Rectal smooth muscle tissue (tissue), 1 donor: Measurements from ENCODE around the gene TCERG1.

ENCODE experiments used
- H3K27ac ChIP-seq: one replicate; pipeline ENCODE4 v1.7.0; 2013; ENCODE audit warnings: low read depth, low read length, inconsistent platforms
- H3K27me3 ChIP-seq: one replicate; pipeline ENCODE4 v1.7.0; 2013; ENCODE audit warnings: low read length; ENCODE audit not compliant: control insufficient read depth, insufficient read depth
- H3K36me3 ChIP-seq: one replicate; pipeline ENCODE4 v1.7.0; 2013; ENCODE audit warnings: low read length; ENCODE audit not compliant: control insufficient read depth, insufficient read depth
- H3K4me1 ChIP-seq: one replicate; pipeline ENCODE4 v1.7.0; 2013; ENCODE audit warnings: low read length; ENCODE audit not compliant: control insufficient read depth, insufficient read depth
- H3K4me3 ChIP-seq: one replicate; pipeline ENCODE4 v1.7.0; 2013; ENCODE audit warnings: low read length
- H3K9ac ChIP-seq: one replicate; pipeline ENCODE4 v1.7.0; 2013; ENCODE audit warnings: low read length

The TCERG1 gene

GRCh38 chr5:146510559-146511125 is 63.5 kb downstream of the TCERG1 start:
- H3K27ac ChIP-seq: no peak overlapping the region
- H3K9ac ChIP-seq: no peak overlapping the region
- no peaks in the 10 kb centered on the region for H3K27me3 ChIP-seq
- H3K36me3 ChIP-seq: peaks cover 6% of the 10 kb centered on the region
- H3K4me3 ChIP-seq: no peak overlapping the region
- no peaks in the 10 kb centered on the region for H3K4me1 ChIP-seq

- no peaks in the 10 kb centered on the region for H3K27me3 ChIP-seq
- H3K36me3 ChIP-seq: no peaks in the 10 kb centered on the region
- no peak overlapping the region for H3K9ac ChIP-seq
- H3K4me3 ChIP-seq: no peak overlapping the region
- no peaks in the 10 kb centered on the region for H3K4me1 ChIP-seq
- H3K27ac ChIP-seq: no peak overlapping the region
Measured at GRCh38 chr5:146513462-146513861, 66.3 kb downstream of the TCERG1 start.

- no peak overlapping the region for H3K9ac ChIP-seq
- H3K4me3 ChIP-seq: no peak overlapping the region
- H3K4me1 ChIP-seq: no peaks in the 10 kb centered on the region
- H3K36me3 ChIP-seq: no peaks in the 10 kb centered on the region
- H3K27me3 ChIP-seq: no peaks in the 10 kb centered on the region
- H3K27ac ChIP-seq: no peak overlapping the region
Measured at GRCh38 chr5:146514575-146514974, 67.4 kb downstream of the TCERG1 start.

GRCh38 chr5:146515473-146516150 is 68.5 kb downstream of the TCERG1 start:
- H3K4me1 ChIP-seq: no peaks in the 10 kb centered on the region
- no peak overlapping the region for H3K9ac ChIP-seq
- no peak overlapping the region for H3K27ac ChIP-seq
- no peaks in the 10 kb centered on the region for H3K36me3 ChIP-seq
- no peak overlapping the region for H3K4me3 ChIP-seq
- no peaks in the 10 kb centered on the region for H3K27me3 ChIP-seq

GRCh38 chr5:146516151-146516475 is 69.0 kb downstream of the TCERG1 start, which contains the start of gene GPR151:
TSS of gene GPR151 (minus strand) at chr5:146516190. CDS start at chr5:146516113, 77 bp downstream.
- no peaks in the 10 kb centered on the region for H3K36me3 ChIP-seq
- no peaks in the 10 kb centered on the region for H3K4me1 ChIP-seq
- H3K4me3 ChIP-seq: no peak within 1 kb of the TSS
- no peak within 1 kb of the TSS for H3K27ac ChIP-seq
- no peak within 1 kb of the TSS for H3K9ac ChIP-seq
- no peaks in the 10 kb centered on the region for H3K27me3 ChIP-seq

- Histone ChIP-seq H3K9ac (no peak overlapping the region), H3K27ac (no peak overlapping the region), H3K36me3 (no peaks in the 10 kb centered on the region), H3K27me3 (no peaks in the 10 kb centered on the region), H3K4me1 (no peaks in the 10 kb centered on the region), H3K4me3 (no peak overlapping the region)
Measured at GRCh38 chr5:146519554-146519953, 72.4 kb downstream of the TCERG1 start.

- Histone ChIP-seq H3K4me1 (no peaks in the 10 kb centered on the region), H3K27ac (no peak overlapping the region), H3K27me3 (no peaks in the 10 kb centered on the region), H3K4me3 (no peak overlapping the region), H3K36me3 (no peaks in the 10 kb centered on the region), H3K9ac (no peak overlapping the region)
Measured at GRCh38 chr5:146520731-146521130, 73.6 kb downstream of the TCERG1 start.

- no peaks in the 10 kb centered on the region for H3K36me3 ChIP-seq
- H3K4me3 ChIP-seq: no peak overlapping the region
- no peaks in the 10 kb centered on the region for H3K4me1 ChIP-seq
- H3K9ac ChIP-seq: no peak overlapping the region
- H3K27me3 ChIP-seq: no peaks in the 10 kb centered on the region
- H3K27ac ChIP-seq: no peak overlapping the region
Measured at GRCh38 chr5:146521403-146522106, 74.4 kb downstream of the TCERG1 start.

GRCh38 chr5:146523698-146524097 is 76.6 kb downstream of the TCERG1 start:
- no peaks in the 10 kb centered on the region for H3K4me1 ChIP-seq
- no peaks in the 10 kb centered on the region for H3K27me3 ChIP-seq

GRCh38 chr5:146527785-146528184 is 80.7 kb downstream of the TCERG1 start:
- Histone ChIP-seq H3K27me3 (no peaks in the 10 kb centered on the region), H3K36me3 (no peaks in the 10 kb centered on the region), H3K4me1 (no peaks in the 10 kb centered on the region), H3K27ac (no peak overlapping the region), H3K9ac (no peak overlapping the region), H3K4me3 (no peak overlapping the region)

More at GRCh38 chr5:146523698-146524097, 76.6 kb downstream of the TCERG1 start:
- H3K36me3 ChIP-seq: no peaks in the 10 kb centered on the region
- no peak overlapping the region for H3K9ac ChIP-seq
- H3K27ac ChIP-seq: no peak overlapping the region
- H3K4me3 ChIP-seq: no peak overlapping the region

- no peaks in the 10 kb centered on the region for H3K27me3 ChIP-seq
- no peaks in the 10 kb centered on the region for H3K4me1 ChIP-seq
- H3K4me3 ChIP-seq: no peak overlapping the region
- no peaks in the 10 kb centered on the region for H3K36me3 ChIP-seq
- H3K27ac ChIP-seq: no peak overlapping the region
- H3K9ac ChIP-seq: no peak overlapping the region
Measured at GRCh38 chr5:146528236-146528635, 81.1 kb downstream of the TCERG1 start.

GRCh38 chr5:146529984-146530383 is 82.9 kb downstream of the TCERG1 start:
- no peak overlapping the region for H3K9ac ChIP-seq
- no peaks in the 10 kb centered on the region for H3K4me1 ChIP-seq
- H3K27ac ChIP-seq: no peak overlapping the region
- H3K27me3 ChIP-seq: no peaks in the 10 kb centered on the region
- H3K36me3 ChIP-seq: no peaks in the 10 kb centered on the region
- no peak overlapping the region for H3K4me3 ChIP-seq
